GM21360 (cell line): ENCODE data around the gene GARS1.

Source experiments
- ATAC-seq: cut with Tn5 transposase; IDR thresholded peaks from one replicate; pipeline ENCODE4 v1.9.1; 2021; ENCODE audit warnings: mild to moderate bottlenecking, moderate library complexity; ENCODE audit not compliant: unreplicated experiment

GARS1 gene, protein sequence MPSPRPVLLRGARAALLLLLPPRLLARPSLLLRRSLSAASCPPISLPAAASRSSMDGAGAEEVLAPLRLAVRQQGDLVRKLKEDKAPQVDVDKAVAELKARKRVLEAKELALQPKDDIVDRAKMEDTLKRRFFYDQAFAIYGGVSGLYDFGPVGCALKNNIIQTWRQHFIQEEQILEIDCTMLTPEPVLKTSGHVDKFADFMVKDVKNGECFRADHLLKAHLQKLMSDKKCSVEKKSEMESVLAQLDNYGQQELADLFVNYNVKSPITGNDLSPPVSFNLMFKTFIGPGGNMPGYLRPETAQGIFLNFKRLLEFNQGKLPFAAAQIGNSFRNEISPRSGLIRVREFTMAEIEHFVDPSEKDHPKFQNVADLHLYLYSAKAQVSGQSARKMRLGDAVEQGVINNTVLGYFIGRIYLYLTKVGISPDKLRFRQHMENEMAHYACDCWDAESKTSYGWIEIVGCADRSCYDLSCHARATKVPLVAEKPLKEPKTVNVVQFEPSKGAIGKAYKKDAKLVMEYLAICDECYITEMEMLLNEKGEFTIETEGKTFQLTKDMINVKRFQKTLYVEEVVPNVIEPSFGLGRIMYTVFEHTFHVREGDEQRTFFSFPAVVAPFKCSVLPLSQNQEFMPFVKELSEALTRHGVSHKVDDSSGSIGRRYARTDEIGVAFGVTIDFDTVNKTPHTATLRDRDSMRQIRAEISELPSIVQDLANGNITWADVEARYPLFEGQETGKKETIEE

DNA sequence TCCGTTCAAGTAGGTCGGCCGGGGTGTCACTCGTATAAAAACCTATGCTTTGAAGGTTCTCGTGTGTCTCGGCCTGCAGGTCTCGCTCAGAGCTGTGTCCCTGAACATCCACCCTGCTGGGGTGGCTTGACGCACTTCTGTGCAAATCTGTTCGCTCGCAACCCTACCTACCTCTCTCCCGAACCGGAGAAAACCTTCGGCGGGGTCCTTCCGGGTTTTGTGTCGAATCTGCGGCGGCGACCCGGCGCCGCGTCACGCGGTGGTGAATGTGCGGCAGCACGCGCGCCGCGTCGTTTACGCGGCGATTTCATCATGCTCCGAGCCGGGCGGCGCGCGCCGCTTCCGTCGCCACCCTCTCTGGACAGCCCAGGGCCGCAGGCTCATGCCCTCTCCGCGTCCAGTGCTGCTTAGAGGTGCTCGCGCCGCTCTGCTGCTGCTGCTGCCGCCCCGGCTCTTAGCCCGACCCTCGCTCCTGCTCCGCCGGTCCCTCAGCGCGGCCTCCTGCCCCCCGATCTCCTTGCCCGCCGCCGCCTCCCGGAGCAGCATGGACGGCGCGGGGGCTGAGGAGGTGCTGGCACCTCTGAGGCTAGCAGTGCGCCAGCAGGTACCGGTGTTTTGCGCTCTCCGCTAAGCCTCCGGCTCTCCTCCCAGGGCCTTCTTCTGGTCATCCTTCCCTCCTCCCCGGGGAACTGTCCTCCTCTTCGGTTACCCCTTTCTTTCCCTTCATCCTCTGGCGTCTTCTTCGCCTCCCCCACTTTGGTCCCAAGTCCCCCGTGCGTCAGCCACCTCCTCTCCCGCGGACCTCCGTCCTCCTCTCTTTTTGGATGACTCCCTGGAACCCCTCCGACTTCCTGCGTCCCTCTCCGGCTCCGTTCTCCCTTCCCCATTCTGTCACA lies at the start of gene GARS1:
GARS1 (plus strand) TSS at position 339 of the 896 bp plus-strand sequence; CDS start at position 383, 44 bp downstream.
- peak; percentile 90 for ATAC-seq

DNA sequence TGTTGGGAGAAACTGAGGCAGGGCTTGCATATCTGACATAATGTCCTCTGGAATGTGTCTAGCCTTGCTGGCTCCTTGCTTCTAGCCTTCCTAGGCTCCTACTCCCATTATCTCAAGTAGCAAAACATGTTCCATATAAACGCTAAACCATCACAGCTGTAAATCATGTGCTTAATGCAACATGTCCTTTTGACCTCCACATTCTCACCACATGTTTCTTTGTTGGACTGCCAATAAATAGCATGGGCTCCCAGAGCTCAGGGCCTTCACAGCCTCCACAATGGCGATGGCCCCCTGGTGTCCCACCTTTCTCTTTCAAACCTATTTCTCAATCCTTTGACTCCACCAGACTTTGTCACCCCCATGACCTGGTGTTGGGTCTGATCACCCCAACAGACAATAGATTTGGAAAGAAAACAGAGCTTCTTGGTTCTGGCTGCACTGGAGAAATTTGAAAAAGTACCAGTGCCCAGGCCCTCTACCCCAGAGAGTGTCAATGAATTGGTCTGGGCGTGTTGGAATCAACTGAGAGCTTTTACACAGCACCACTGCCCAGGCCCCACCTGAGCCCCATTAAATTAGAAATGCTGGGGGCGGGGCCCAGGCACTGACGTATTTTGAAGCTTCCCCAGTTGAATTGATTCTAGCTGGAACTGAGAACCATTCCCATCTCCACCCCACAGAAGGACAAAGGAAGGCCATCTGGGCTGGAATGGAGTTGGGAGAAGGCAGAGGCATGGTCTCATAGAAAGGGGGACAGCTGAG lies 48.7 kb upstream of the GARS1 start:
- ATAC-seq, result no peak

- ATAC-seq, result no peak
Observed at GRCh38 chr7:30546596-30546995, 48.1 kb upstream of the GARS1 start.

DNA sequence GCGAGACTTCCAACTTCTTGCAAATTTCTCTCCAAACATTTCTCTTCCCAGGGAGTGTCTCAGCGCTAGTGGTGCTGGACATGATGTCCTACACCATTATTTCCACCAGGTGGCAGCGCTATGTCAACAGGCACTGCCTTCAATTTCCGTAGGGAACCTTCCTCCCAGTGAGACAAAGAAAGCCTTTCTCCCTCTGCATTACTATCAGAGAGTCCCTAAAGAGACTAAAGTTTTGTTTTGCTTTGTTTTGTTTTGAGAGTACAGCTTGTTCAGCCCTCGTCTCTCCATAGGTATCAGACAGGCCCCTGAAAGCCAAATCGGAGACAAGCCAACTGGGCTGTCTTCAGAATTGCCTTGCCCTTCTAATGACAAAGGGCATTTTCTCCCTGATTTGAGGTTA lies 45.8 kb upstream of the GARS1 start:
- peak; percentile 70 for ATAC-seq

- no peak for ATAC-seq
Observed at GRCh38 chr7:30549931-30550493, 44.7 kb upstream of the GARS1 start.

- no peak for ATAC-seq
Observed at GRCh38 chr7:30552330-30552729, 42.3 kb upstream of the GARS1 start.

DNA sequence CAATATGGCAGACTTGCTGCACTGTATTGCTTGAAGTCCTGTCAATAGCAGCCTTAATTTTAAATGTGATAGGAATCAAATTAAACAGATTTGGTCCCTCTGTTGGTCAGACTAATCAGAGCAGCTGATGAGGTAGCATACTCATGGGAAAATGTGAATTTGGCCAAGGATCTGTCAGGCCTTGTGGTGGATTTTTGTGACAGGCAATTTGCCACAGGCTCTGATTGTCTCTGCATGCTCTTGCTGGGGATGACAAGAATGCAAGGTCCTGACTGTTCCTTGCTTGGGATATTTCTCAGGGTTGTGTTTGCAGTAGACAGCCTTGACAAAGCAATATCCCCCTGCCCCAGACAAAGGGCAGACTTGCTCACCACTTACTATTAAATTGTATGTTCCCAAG lies 41.5 kb upstream of the GARS1 start:
- no peak for ATAC-seq

DNA sequence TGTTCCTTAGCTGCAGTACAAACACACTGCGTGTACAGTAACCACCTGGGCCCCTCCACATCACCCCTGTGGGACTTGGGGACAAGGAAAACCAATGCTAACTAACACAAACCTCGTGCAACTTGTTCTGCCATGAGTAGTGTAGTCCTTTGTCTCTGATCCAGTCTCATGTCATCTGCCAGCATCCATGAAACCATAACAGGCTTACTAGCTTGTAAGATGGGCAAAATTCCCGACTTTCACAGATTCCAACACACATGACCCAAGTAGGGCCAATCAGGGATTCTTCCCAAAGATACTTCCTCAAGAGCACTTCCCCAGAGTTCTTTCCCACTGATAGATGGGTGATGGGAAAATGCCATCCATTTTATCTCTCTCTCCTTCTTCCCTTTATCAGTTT lies 41.1 kb upstream of the GARS1 start:
- no peak for ATAC-seq

DNA sequence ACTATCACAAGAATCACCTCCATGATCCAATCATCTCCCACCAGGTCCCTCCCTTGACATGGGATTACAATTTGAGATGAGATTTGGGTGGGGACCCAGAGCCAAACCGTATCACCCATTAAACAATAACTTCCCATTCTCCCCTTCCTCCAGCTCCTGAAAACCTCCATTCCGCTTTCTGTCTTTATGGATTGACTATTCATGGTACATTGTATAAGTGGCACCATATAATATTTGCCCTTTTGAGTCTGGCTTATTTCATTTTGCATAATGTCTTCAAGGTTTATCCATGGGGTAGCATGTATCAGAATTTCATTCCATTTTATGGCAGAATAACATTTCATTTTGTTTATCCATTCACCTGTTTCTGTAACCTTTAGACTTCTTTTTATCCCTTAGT lies 39.2 kb upstream of the GARS1 start:
- no peak for ATAC-seq

DNA sequence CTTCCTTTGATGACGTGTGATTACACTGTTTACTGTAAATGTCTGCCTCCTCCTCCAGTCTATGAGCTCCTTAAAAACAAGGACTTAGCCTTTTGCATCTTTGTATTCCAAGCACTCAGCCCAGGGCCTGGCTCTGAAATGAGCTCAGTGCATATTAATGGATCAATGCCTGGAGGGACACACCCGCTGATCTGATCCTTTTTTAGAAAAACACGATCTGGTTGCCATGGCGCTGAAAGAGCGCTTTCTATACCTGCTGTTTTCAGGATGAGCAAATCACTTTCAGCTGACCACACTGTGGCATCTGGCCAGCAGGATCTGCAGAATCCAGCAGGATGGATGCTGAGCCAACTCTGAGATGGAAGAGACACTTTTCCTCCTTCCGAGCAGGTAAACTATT lies 37.8 kb upstream of the GARS1 start:
- no peak for ATAC-seq

DNA sequence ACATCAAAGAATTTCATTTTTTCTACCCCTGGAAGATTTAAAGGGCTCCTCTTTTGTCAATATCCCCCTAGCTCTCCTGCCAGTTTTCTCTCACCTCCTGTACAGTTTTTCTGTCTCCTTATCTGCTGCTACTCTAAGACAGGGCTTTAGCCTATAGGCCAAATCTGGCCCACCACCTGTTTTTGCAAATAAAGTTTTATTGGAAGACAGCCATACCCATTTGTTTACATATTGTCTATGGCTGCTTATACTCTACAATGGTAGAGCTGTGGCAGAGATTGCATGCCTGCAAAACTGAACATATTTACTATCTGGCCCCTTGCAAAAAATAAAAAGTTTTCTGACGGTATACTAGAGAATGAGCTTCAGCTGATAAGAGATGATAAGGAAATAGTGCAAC lies 37.4 kb upstream of the GARS1 start:
- no peak for ATAC-seq

GRCh38 chr7:30559611-30560010 lies 35.1 kb upstream of the GARS1 start:
- ATAC-seq, result no peak

- ATAC-seq, result no peak
Observed at GRCh38 chr7:30561389-30561788, 33.3 kb upstream of the GARS1 start.

- no peak for ATAC-seq
Observed at GRCh38 chr7:30562498-30562897, 32.2 kb upstream of the GARS1 start.

GRCh38 chr7:30562909-30563308 lies 31.8 kb upstream of the GARS1 start:
- ATAC-seq, result no peak

- no peak for ATAC-seq
Observed at GRCh38 chr7:30563326-30563942, 31.2 kb upstream of the GARS1 start.

DNA sequence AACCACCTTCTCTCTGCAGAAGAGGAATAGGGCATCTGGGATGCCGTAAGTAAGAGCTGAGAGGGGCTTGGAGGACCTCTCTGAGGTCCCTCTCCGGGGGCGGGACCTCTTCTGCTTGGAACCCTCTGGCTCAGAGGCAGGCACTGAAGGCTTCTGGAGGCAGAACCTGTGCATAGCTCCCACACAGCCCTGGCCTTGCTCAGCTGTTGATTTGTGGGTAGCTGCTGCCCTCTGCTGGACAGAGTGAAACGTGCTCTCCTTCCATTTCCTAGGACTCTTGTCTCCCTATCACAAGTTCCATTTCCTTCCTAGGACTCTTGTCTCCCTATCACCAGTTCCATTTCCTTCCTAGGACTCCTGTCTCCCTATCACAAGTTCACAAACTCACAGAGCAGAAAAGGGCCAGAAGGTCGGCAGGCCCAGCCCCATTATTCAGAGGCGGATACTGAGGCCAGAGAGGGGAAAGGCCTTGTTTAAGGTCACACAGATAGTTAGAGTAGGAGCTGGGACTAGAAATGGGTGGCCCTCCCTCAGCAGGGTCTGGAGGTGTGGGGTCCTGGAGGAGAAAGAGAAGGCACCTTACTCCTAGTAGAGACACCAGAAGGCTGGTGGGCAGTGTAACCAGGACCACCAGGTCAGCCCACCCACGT lies 30.3 kb upstream of the GARS1 start:
- peak; percentile 82 for ATAC-seq

GRCh38 chr7:30566596-30566995 lies 28.1 kb upstream of the GARS1 start:
- no peak for ATAC-seq

- no peak for ATAC-seq
Observed at GRCh38 chr7:30567081-30567480, 27.6 kb upstream of the GARS1 start.
